ENCODE measurements around the gene ATP8B4. TPM values are rescaled to one million over a fixed set of nuclear protein-coding genes. Genes with fewer than 3 reads are reported as not detected.

The ATP8B4 gene
- total and polyA plus RNA-seq, 3 experiments from 2014 or later: 0.23 to 8.9 (median 8.5) TPM

- H3K4me3 Mint-ChIP-seq: peak overlapping the region in 1 of 7 donors; percentile 44
- ChIA-PET CTCF (interaction anchor here (1.1 to 2.1 kb wide), 8 partner anchors 10 to 1145 kb away, joined by 3 to 6 read pairs (median 4); no protein-coding TSS in a partner anchor), POLR2A (no interaction called here)
- H3K4me3 ChIP-seq (ENCODE audit: low read length): no peak overlapping the region
- H3K9me3 Mint-ChIP-seq: peaks cover 0 to 3% (median 0%) of the 10 kb centered on the region in 5 donors
- no peaks in the 10 kb centered on the region for H3K36me3 Mint-ChIP-seq
- H3K27me3 ChIP-seq (ENCODE audit: insufficient read depth, low read length, poor library complexity, severe bottlenecking): no peaks in the 10 kb centered on the region
- no peaks in the 10 kb centered on the region for H3K36me3 ChIP-seq (ENCODE audit: insufficient read depth, low read length)
- H3K27me3 Mint-ChIP-seq: peaks cover 4% of the 10 kb centered on the region in 2 donors
- peaks cover 11 to 18% (median 14%) of the 10 kb centered on the region in 3 donors for H3K4me1 Mint-ChIP-seq
- H3K9me3 ChIP-seq (ENCODE audit: low read length): no peaks in the 10 kb centered on the region
- peak; percentile 3 to 74 (median 53) for DNase-seq
- H3K27ac ChIP-seq (ENCODE audit: low read depth, low read length): no peak overlapping the region
- peak overlapping the region in 6 of 8 donors; percentile 37 to 67 (median 44) for H3K27ac Mint-ChIP-seq
- no peaks in the 10 kb centered on the region for H3K4me1 ChIP-seq (ENCODE audit: insufficient read depth, low read length)
Measured at GRCh38 chr15:50003786-50004334, 115.2 kb downstream of the ATP8B4 start.

GRCh38 chr15:49991587-49991986 lies 127.4 kb downstream of the ATP8B4 start:
- Mint-ChIP-seq H3K27ac (no peak overlapping the region), H3K27me3 (no peaks in the 10 kb centered on the region), H3K9me3 (no peaks in the 10 kb centered on the region), H3K36me3 (peaks cover 0 to 3% (median 0%) of the 10 kb centered on the region in 3 donors), H3K4me3 (no peak overlapping the region), H3K4me1 (no peaks in the 10 kb centered on the region)
- Histone ChIP-seq H3K4me1 (ENCODE audit: insufficient read depth, low read length) (no peaks in the 10 kb centered on the region), H3K4me3 (ENCODE audit: low read length) (no peak overlapping the region), H3K27me3 (ENCODE audit: insufficient read depth, low read length, poor library complexity, severe bottlenecking) (no peaks in the 10 kb centered on the region), H3K27ac (ENCODE audit: low read depth, low read length) (no peak overlapping the region), H3K36me3 (ENCODE audit: insufficient read depth, low read length) (no peaks in the 10 kb centered on the region), H3K9me3 (ENCODE audit: low read length) (no peaks in the 10 kb centered on the region)
- ChIA-PET POLR2A (no interaction called here), CTCF (no interaction called here)
- DNase-seq: no peak

GRCh38 chr15:49990835-49991545 lies 128.0 kb downstream of the ATP8B4 start:
- H3K9me3 Mint-ChIP-seq: no peaks in the 10 kb centered on the region
- H3K27ac Mint-ChIP-seq: no peak overlapping the region
- no peak overlapping the region for H3K27ac ChIP-seq (ENCODE audit: low read depth, low read length)
- H3K4me3 Mint-ChIP-seq: no peak overlapping the region
- H3K4me3 ChIP-seq (ENCODE audit: low read length): no peak overlapping the region
- CTCF ChIA-PET: no interaction called here
- H3K36me3 Mint-ChIP-seq: peaks cover 0 to under 1% (median 0%) of the 10 kb centered on the region in 3 donors
- H3K9me3 ChIP-seq (ENCODE audit: low read length): no peaks in the 10 kb centered on the region
- no peaks in the 10 kb centered on the region for H3K4me1 Mint-ChIP-seq
- H3K36me3 ChIP-seq (ENCODE audit: insufficient read depth, low read length): no peaks in the 10 kb centered on the region
- no peaks in the 10 kb centered on the region for H3K4me1 ChIP-seq (ENCODE audit: insufficient read depth, low read length)
- no peaks in the 10 kb centered on the region for H3K27me3 ChIP-seq (ENCODE audit: insufficient read depth, low read length, poor library complexity, severe bottlenecking)
- no peaks in the 10 kb centered on the region for H3K27me3 Mint-ChIP-seq
- DNase-seq: no peak
- POLR2A ChIA-PET: no interaction called here

GRCh38 chr15:49989498-49989897 lies 129.5 kb downstream of the ATP8B4 start:
- Histone ChIP-seq H3K36me3 (ENCODE audit: insufficient read depth, low read length) (no peaks in the 10 kb centered on the region), H3K9me3 (ENCODE audit: low read length) (no peaks in the 10 kb centered on the region), H3K27me3 (ENCODE audit: insufficient read depth, low read length, poor library complexity, severe bottlenecking) (no peaks in the 10 kb centered on the region), H3K4me3 (ENCODE audit: low read length) (no peak overlapping the region), H3K27ac (ENCODE audit: low read depth, low read length) (no peak overlapping the region), H3K4me1 (ENCODE audit: insufficient read depth, low read length) (no peaks in the 10 kb centered on the region)
- no peaks in the 10 kb centered on the region for H3K9me3 Mint-ChIP-seq
- H3K27ac Mint-ChIP-seq: peak overlapping the region in 2 of 8 donors; percentile 3 to 39
- POLR2A ChIA-PET: no interaction called here
- H3K4me3 Mint-ChIP-seq: no peak overlapping the region
- H3K36me3 Mint-ChIP-seq: no peaks in the 10 kb centered on the region
- H3K4me1 Mint-ChIP-seq: no peaks in the 10 kb centered on the region
- no peak for DNase-seq
- no peaks in the 10 kb centered on the region for H3K27me3 Mint-ChIP-seq
- CTCF ChIA-PET: no interaction called here

GRCh38 chr15:49988766-49989165 lies 130.3 kb downstream of the ATP8B4 start:
- Mint-ChIP-seq H3K9me3 (no peaks in the 10 kb centered on the region), H3K27ac (no peak overlapping the region), H3K4me3 (no peak overlapping the region), H3K36me3 (no peaks in the 10 kb centered on the region), H3K4me1 (no peaks in the 10 kb centered on the region), H3K27me3 (no peaks in the 10 kb centered on the region)
- no peaks in the 10 kb centered on the region for H3K27me3 ChIP-seq (ENCODE audit: insufficient read depth, low read length, poor library complexity, severe bottlenecking)
- H3K27ac ChIP-seq (ENCODE audit: low read depth, low read length): no peak overlapping the region
- ChIA-PET CTCF (no interaction called here), POLR2A (no interaction called here)
- no peaks in the 10 kb centered on the region for H3K4me1 ChIP-seq (ENCODE audit: insufficient read depth, low read length)
- no peak for DNase-seq
- H3K4me3 ChIP-seq (ENCODE audit: low read length): no peak overlapping the region
- H3K36me3 ChIP-seq (ENCODE audit: insufficient read depth, low read length): no peaks in the 10 kb centered on the region
- no peaks in the 10 kb centered on the region for H3K9me3 ChIP-seq (ENCODE audit: low read length)

DNA sequence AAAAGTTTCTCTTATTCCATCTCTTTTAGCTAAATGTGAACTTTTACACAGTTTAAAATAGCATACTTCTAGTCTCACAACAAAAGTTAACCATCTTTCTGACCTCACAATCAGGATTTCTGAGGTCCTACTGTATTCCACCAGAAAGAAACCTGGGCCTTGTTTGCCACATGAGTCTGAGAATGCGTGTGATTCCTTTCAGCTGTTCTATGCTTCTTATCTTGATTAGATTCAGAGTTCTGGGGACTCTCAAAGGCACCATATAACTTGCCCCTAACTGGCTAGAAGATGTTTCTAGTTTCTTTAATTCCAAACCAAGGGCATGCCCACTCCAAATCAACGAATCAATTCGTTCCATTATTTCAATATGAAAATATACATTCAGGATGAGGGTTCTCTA lies 131.1 kb downstream of the ATP8B4 start:
- DNase-seq: no peak
- no peaks in the 10 kb centered on the region for H3K4me1 Mint-ChIP-seq
- H3K27me3 Mint-ChIP-seq: no peaks in the 10 kb centered on the region
- no peaks in the 10 kb centered on the region for H3K9me3 Mint-ChIP-seq
- H3K36me3 Mint-ChIP-seq: no peaks in the 10 kb centered on the region
- Histone ChIP-seq H3K4me1 (ENCODE audit: insufficient read depth, low read length) (no peaks in the 10 kb centered on the region), H3K36me3 (ENCODE audit: insufficient read depth, low read length) (no peaks in the 10 kb centered on the region), H3K4me3 (ENCODE audit: low read length) (no peak overlapping the region), H3K9me3 (ENCODE audit: low read length) (no peaks in the 10 kb centered on the region), H3K27ac (ENCODE audit: low read depth, low read length) (no peak overlapping the region), H3K27me3 (ENCODE audit: insufficient read depth, low read length, poor library complexity, severe bottlenecking) (no peaks in the 10 kb centered on the region)
- POLR2A ChIA-PET: no interaction called here
- CTCF ChIA-PET: no interaction called here
- H3K4me3 Mint-ChIP-seq: no peak overlapping the region
- H3K27ac Mint-ChIP-seq: no peak overlapping the region

- no peak overlapping the region for H3K27ac ChIP-seq (ENCODE audit: low read depth, low read length)
- H3K27me3 ChIP-seq (ENCODE audit: insufficient read depth, low read length, poor library complexity, severe bottlenecking): no peaks in the 10 kb centered on the region
- no peak for DNase-seq
- no peak overlapping the region for H3K27ac Mint-ChIP-seq
- H3K36me3 ChIP-seq (ENCODE audit: insufficient read depth, low read length): no peaks in the 10 kb centered on the region
- H3K4me1 Mint-ChIP-seq: no peaks in the 10 kb centered on the region
- no peaks in the 10 kb centered on the region for H3K4me1 ChIP-seq (ENCODE audit: insufficient read depth, low read length)
- H3K9me3 Mint-ChIP-seq: no peaks in the 10 kb centered on the region
- no peaks in the 10 kb centered on the region for H3K27me3 Mint-ChIP-seq
- no peaks in the 10 kb centered on the region for H3K36me3 Mint-ChIP-seq
- no peak overlapping the region for H3K4me3 Mint-ChIP-seq
- H3K9me3 ChIP-seq (ENCODE audit: low read length): no peaks in the 10 kb centered on the region
- ChIA-PET POLR2A (no interaction called here), CTCF (no interaction called here)
- no peak overlapping the region for H3K4me3 ChIP-seq (ENCODE audit: low read length)
Measured at GRCh38 chr15:49987198-49987785, 131.7 kb downstream of the ATP8B4 start.

- no peak overlapping the region for H3K27ac ChIP-seq (ENCODE audit: low read depth, low read length)
- H3K36me3 ChIP-seq (ENCODE audit: insufficient read depth, low read length): no peaks in the 10 kb centered on the region
- Mint-ChIP-seq H3K4me1 (no peaks in the 10 kb centered on the region), H3K4me3 (no peak overlapping the region), H3K36me3 (no peaks in the 10 kb centered on the region), H3K27me3 (no peaks in the 10 kb centered on the region), H3K27ac (no peak overlapping the region), H3K9me3 (no peaks in the 10 kb centered on the region)
- H3K4me1 ChIP-seq (ENCODE audit: insufficient read depth, low read length): no peaks in the 10 kb centered on the region
- H3K4me3 ChIP-seq (ENCODE audit: low read length): no peak overlapping the region
- DNase-seq: no peak
- POLR2A ChIA-PET: no interaction called here
- H3K9me3 ChIP-seq (ENCODE audit: low read length): no peaks in the 10 kb centered on the region
- CTCF ChIA-PET: no interaction called here
- no peaks in the 10 kb centered on the region for H3K27me3 ChIP-seq (ENCODE audit: insufficient read depth, low read length, poor library complexity, severe bottlenecking)
Measured at GRCh38 chr15:49986326-49986725, 132.7 kb downstream of the ATP8B4 start.

All from CD8-positive, alpha-beta memory T cell (primary cell).